Sigmoid colon (tissue), 7 donors: ENCODE results near the gene IPO13. TPM values are rescaled to one million over a fixed set of nuclear protein-coding genes. Genes with fewer than 3 reads are reported as not detected.

Source experiments
- DNase-seq: peaks from one replicate; pipeline ENCODE4 v3.0.0-alpha.2; 2019
- H3K27ac ChIP-seq, 4 donors: fragments of 200-600 bp; sonication (generic); one replicate each; pipeline ENCODE4 v1.5.1; 2016 to 2019; ENCODE audit warnings: mild to moderate bottlenecking in 1 of 4
- H3K27me3 ChIP-seq, 3 donors: fragments of 200-600 bp; sonication (generic); one replicate each; pipeline ENCODE4 v1.5.1; 2019; ENCODE audit warnings: mild to moderate bottlenecking in 1 of 3
- H3K36me3 ChIP-seq, 4 donors: fragments of 200-600 bp; sonication (generic); one replicate each; pipeline ENCODE4 v1.5.1; 2016 to 2019
- H3K4me1 ChIP-seq, 4 donors: fragments of 200-600 bp; sonication (generic); one replicate each; pipeline ENCODE4 v1.5.1; 2017 to 2019
- H3K4me3 ChIP-seq, 4 donors: fragments of 200-600 bp; sonication (generic); one replicate each; pipeline ENCODE4 v1.5.1; 2017 to 2019; ENCODE audit warnings: mild to moderate bottlenecking in 2 of 4, moderate library complexity in 1 of 4
- H3K9me3 ChIP-seq, 4 donors: fragments of 200-600 bp in 3 of 4; sonication (generic) in 3 of 4; one replicate each; pipeline versions ENCODE4 v1.5.1 to v1.6.1; 2013 to 2019
- EP300 ChIP-seq, 4 donors: sonication (generic); formaldehyde crosslinking; IDR thresholded peaks; one replicate each; pipeline ENCODE4 v1.6.1; 2017; ENCODE audit warnings: antibody characterized with exemption in 4 of 4
- POLR2A ChIP-seq, 2 donors: fragments of 450-650 bp; IDR thresholded peaks; one replicate each; pipeline ENCODE4 v1.6.1; 2016; ENCODE audit warnings: antibody characterized with exemption in 2 of 2, mild to moderate bottlenecking in 2 of 2, moderate library complexity in 2 of 2
- POLR2AphosphoS5 ChIP-seq, 4 donors: sonication (generic); formaldehyde crosslinking; IDR thresholded peaks; one replicate each; pipeline ENCODE4 v1.6.1; 2017; ENCODE audit warnings: antibody characterized with exemption in 4 of 4
- WGBS, 2 donors: extraction: QIAGEN DNeasy Blood & Tissue Kit; methylation state at CpG; one replicate each; pipeline ENCODE4 v1.1.7; 2013; 5-methylcytosine and 5-hydroxymethylcytosine counted together
- intact Hi-C: fragments of 100-400 bp; cut with DNase I; formaldehyde crosslinking; loops from one replicate; pipeline ENCODE4 v1.15.1; 2023
- polyA plus RNA-seq, 3 donors: library from polyadenylated mRNA; stranded (reverse); fragments of 200-250 nt; gene quantifications; one replicate each; pipeline ENCODE4 v1.2.3, GENCODE V29; 2013
- total RNA-seq, 4 donors: library from RNA; depleted of rRNA; stranded (reverse); fragments of >200 nt; gene quantifications; one replicate each; pipeline ENCODE4 v1.1.0, GENCODE V29; 2016
- TF ChIP-seq, protein P1 (sequence below), 4 experiments: fragments of 450-650 bp in 3 of 4; fragments of 200-600 bp in 1 of 4; IDR thresholded peaks; one replicate each; pipeline ENCODE4 v1.5.1; 2016 to 2019; ENCODE audit warnings: antibody characterized with exemption in 4 of 4, mild to moderate bottlenecking in 3 of 4, moderate library complexity in 2 of 4
- donor health status: healthy with polysubstance abuse.
- donor health status: Bipolar disorder and iron deficiency.
- donor health status: healthy.

Gene IPO13
- total and polyA plus RNA-seq, 7 donors: 9.6 to 27.1 (median 16.1) TPM

- Histone ChIP-seq H3K4me3 (no peak overlapping the region), H3K36me3 (peaks cover 0 to 16% (median 0%) of the 10 kb centered on the region in 4 donors), H3K9me3 (no peaks in the 10 kb centered on the region), H3K27ac (no peak overlapping the region), H3K27me3 (no peaks in the 10 kb centered on the region), H3K4me1 (peaks cover 0 to 18% (median 18%) of the 10 kb centered on the region in 4 donors)
- TF ChIP-seq EP300 (IDR thresholded peaks at IDR 0.05) (no peak), POLR2AphosphoS5 (IDR thresholded peaks at IDR 0.05) (no peak), POLR2A (IDR thresholded peaks at IDR 0.05) (no peak)
- TF ChIP-seq, protein P1, sequence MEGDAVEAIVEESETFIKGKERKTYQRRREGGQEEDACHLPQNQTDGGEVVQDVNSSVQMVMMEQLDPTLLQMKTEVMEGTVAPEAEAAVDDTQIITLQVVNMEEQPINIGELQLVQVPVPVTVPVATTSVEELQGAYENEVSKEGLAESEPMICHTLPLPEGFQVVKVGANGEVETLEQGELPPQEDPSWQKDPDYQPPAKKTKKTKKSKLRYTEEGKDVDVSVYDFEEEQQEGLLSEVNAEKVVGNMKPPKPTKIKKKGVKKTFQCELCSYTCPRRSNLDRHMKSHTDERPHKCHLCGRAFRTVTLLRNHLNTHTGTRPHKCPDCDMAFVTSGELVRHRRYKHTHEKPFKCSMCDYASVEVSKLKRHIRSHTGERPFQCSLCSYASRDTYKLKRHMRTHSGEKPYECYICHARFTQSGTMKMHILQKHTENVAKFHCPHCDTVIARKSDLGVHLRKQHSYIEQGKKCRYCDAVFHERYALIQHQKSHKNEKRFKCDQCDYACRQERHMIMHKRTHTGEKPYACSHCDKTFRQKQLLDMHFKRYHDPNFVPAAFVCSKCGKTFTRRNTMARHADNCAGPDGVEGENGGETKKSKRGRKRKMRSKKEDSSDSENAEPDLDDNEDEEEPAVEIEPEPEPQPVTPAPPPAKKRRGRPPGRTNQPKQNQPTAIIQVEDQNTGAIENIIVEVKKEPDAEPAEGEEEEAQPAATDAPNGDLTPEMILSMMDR (IDR thresholded peaks at IDR 0.05): no peak
- intact Hi-C loops: no loop called here
- WGBS, 2 donors: 95 to 99% methylated on average over 1 of the region's 1 CpG
- DNase-seq: no peak
Observed at GRCh38 chr1:43910343-43910742, 36.4 kb upstream of the IPO13 start.

GRCh38 chr1:43912607-43913006 lies 34.1 kb upstream of the IPO13 start:
- Histone ChIP-seq H3K9me3 (no peaks in the 10 kb centered on the region), H3K4me3 (no peak overlapping the region), H3K27ac (peak overlapping the region; percentile 31 to 58 (median 36)), H3K36me3 (peaks cover 0 to 7% (median 0%) of the 10 kb centered on the region in 4 donors), H3K4me1 (peaks cover 0 to 18% (median 18%) of the 10 kb centered on the region in 4 donors), H3K27me3 (no peaks in the 10 kb centered on the region)
- DNase-seq: peak; percentile 91
- WGBS, 2 donors: 65 to 81% methylated on average over 2 of the region's 2 CpGs
- no peak for TF ChIP-seq POLR2A (IDR thresholded peaks at IDR 0.05)
- no peak for TF ChIP-seq EP300 (IDR thresholded peaks at IDR 0.05)
- TF ChIP-seq, protein P1 (IDR thresholded peaks at IDR 0.05): no peak
- no peak for TF ChIP-seq POLR2AphosphoS5 (IDR thresholded peaks at IDR 0.05)
- intact Hi-C loops: no loop called here

DNA sequence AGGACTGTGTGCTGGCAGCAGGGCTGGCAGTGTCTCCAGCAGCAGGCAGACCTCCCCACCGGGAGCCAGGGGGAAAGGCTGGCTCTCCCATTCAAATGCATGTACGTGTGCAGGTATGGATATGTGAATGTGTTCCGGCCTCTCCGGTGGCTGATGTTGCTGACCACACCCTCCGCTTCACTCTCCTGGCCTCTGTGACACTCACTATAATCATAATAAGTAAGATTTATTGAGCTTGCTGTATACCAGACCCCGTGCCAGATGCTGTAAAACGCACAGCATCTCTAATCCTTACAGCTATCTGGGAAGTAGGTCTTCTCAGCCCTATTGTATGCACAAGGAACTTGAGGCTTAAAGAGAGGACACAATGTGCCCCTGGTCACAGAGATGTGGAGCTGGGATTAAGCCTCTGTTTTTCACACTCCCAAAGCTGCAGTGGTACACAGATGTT lies 33.7 kb upstream of the IPO13 start:
- no peaks in the 10 kb centered on the region for H3K9me3 ChIP-seq
- H3K4me3 ChIP-seq: no peak overlapping the region
- peaks cover 0 to 4% (median 0%) of the 10 kb centered on the region in 4 donors for H3K36me3 ChIP-seq
- peak overlapping the region; percentile 29 to 58 (median 35) for H3K27ac ChIP-seq
- TF ChIP-seq POLR2A (IDR thresholded peaks at IDR 0.05) (no peak), POLR2AphosphoS5 (IDR thresholded peaks at IDR 0.05) (no peak)
- WGBS, 2 donors: 9 to 46% methylated on average over 7 of the region's 7 CpGs
- no peak for DNase-seq
- intact Hi-C loops: no loop called here
- no peaks in the 10 kb centered on the region for H3K27me3 ChIP-seq
- H3K4me1 ChIP-seq: peaks cover 0 to 18% (median 18%) of the 10 kb centered on the region in 4 donors

- H3K4me1 ChIP-seq: peaks cover 0 to 18% (median 18%) of the 10 kb centered on the region in 4 donors
- no peak overlapping the region for H3K4me3 ChIP-seq
- intact Hi-C loops: no loop called here
- no peaks in the 10 kb centered on the region for H3K9me3 ChIP-seq
- peaks cover 0 to 3% (median 0%) of the 10 kb centered on the region in 4 donors for H3K36me3 ChIP-seq
- DNase-seq: no peak
- WGBS, 2 donors: 85 to 92% methylated on average over 18 of the region's 18 CpGs
- TF ChIP-seq EP300 (IDR thresholded peaks at IDR 0.05) (no peak), POLR2A (IDR thresholded peaks at IDR 0.05) (no peak), POLR2AphosphoS5 (IDR thresholded peaks at IDR 0.05) (no peak)
- TF ChIP-seq, protein P1 (IDR thresholded peaks at IDR 0.05): no peak
- no peaks in the 10 kb centered on the region for H3K27me3 ChIP-seq
- H3K27ac ChIP-seq: peak overlapping the region in 2 of 4 donors; percentile 29 to 58
Observed at GRCh38 chr1:43913666-43914360, 32.9 kb upstream of the IPO13 start.

DNA sequence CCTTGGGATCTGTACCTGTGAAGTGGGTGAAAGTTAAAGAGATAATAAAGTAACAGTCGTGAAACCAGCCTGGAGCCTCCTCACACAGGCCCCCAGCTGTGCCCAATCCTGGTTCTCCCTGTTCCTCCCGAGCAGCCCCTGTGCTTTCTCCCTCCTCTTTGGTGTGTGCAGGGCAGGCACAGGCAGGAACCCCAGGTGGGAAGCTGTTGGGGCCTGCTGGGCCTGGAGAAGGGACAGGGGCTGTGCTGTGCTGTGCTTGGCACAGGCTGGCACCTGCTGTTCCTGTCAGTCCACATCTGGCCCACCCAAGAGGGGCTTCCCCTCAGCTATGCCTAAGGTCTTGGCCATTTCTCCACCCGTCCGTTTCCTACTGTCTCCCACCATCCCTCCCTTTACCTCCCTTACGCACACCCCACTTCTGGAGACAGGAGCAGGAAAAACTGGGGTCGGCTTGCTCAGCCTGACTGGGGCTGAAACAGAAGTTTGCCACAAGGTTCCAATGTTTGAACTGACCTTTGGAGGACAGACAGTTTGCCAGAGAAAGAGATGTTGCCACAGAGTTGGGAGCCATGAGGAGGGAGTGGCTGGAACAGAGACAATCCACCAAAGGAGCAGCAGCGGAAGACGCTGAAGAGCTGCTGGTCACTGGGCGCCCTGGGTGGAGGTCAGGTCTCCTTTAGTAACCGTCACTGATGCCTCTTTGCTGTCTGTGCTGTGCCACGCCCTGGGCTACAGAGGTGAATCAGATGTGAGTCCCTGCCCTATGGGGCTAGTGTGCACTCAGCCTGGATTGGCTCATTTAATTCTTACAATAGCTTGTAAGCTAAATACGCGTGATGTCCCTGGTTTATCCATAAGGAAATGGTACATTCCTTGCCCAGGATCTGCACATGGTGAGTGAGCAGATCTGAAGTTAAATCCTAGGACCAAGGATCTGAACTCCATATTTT lies 31.9 kb upstream of the IPO13 start:
- intact Hi-C loops: no loop called here

More for the DNA sequence above, 31.9 kb upstream of the IPO13 start:
- no peak overlapping the region for H3K27ac ChIP-seq
- H3K9me3 ChIP-seq: no peaks in the 10 kb centered on the region
- H3K36me3 ChIP-seq: peaks cover 0 to 3% (median 0%) of the 10 kb centered on the region in 4 donors
- 90 to 94% methylated on average over 13 of the region's 13 CpGs for WGBS, 2 donors
- no peak overlapping the region for H3K4me3 ChIP-seq
- DNase-seq: peak; percentile 24
- H3K4me1 ChIP-seq: peaks cover 0 to 18% (median 18%) of the 10 kb centered on the region in 4 donors
- H3K27me3 ChIP-seq: no peaks in the 10 kb centered on the region
- TF ChIP-seq POLR2A (IDR thresholded peaks at IDR 0.05) (no peak), EP300 (IDR thresholded peaks at IDR 0.05) (no peak), POLR2AphosphoS5 (IDR thresholded peaks at IDR 0.05) (no peak)
- TF ChIP-seq, protein P1 (IDR thresholded peaks at IDR 0.05): no peak
